Left kidney (tissue), 2 donors: ENCODE measurements around the gene DDIT4. TPM values are rescaled to one million over a fixed set of nuclear protein-coding genes. Genes with fewer than 3 reads are reported as not detected.
"Not testable (repeated sequence)": the region's sequence is repeated elsewhere in the genome, so short reads cannot be mapped to it uniquely, and the experiment has no call there.

Experiments
- DNase-seq: peaks from one replicate; pipeline ENCODE4 v3.0.0-alpha.2; 2013
- polyA plus RNA-seq: library from polyadenylated mRNA; unstranded; fragments of 120-200 nt; gene quantifications from one replicate; pipeline ENCODE4 v1.2.1, GENCODE V29; 2013; ENCODE audit not compliant: insufficient read length

Gene DDIT4
- polyA plus RNA-seq, 1 donor, result 37.7 TPM

GRCh38 chr10:72245949-72246525 is 27.7 kb upstream of the DDIT4 start:
- DNase-seq, result no peak

- no peak for DNase-seq
Measured at GRCh38 chr10:72248468-72249151, 25.1 kb upstream of the DDIT4 start.

GRCh38 chr10:72249176-72249862 is 24.4 kb upstream of the DDIT4 start:
- not testable (repeated sequence) for DNase-seq

- no peak for DNase-seq
Measured at GRCh38 chr10:72250666-72251065, 23.1 kb upstream of the DDIT4 start.

DNA sequence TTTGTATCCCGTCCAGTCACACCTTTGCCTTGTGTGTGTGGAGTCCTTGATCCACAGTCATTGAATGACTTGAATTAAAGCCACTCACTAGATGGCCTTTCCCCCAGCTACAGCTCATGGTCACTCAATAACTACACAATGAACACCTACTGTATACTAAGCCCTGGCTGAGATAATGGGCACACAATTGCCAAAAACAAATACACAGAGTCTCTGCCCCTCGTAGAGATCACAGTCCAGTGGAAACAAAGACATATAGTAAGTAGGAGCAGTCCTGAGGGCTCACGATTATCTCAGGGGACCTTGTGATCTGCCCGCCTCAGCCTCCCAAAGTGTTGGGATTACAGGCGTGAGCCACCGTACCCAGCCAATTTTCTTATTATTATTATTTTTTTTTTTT is 22.1 kb upstream of the DDIT4 start:
- DNase-seq, result no peak

DNA sequence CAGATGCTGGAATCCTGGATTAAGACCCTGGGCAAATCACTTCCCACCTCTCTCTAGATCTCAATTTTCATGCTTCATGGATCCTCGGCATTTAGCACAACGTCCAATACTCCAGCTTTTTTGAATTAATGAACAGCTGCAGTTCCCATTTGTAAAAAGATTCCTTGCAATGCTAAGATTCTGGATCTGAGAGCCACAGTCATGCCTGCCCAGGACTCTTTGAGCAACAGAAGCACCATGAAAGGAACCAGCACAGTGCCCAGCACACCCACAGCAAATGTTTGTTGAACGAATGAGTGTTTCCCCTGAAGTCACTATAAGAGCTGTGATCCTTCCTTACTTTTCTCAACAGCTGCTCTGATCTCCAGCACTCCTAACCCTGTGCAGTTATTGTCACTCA is 20.8 kb upstream of the DDIT4 start:
- DNase-seq, result no peak

DNA sequence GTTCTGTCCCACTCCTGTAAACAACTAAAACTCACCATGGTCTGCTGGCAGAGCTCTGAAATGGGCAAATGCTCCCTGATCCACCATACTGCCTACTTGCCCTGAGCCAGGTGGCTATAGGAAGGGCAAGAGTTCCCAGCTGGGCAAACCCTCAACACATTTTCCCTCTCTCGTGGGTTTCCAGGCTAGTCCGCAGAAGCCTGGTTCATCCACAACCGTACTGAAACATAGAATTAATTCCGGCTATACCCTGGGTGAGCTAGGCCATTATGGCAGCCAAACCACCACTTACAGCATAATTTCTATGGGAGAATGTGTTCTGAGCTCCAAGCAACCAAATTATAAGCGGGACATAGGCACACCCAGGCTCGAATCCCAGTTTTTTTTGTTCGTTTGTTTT is 20.1 kb upstream of the DDIT4 start:
- no peak for DNase-seq

GRCh38 chr10:72254813-72255568 is 18.7 kb upstream of the DDIT4 start:
- peak; percentile 71 for DNase-seq

DNA sequence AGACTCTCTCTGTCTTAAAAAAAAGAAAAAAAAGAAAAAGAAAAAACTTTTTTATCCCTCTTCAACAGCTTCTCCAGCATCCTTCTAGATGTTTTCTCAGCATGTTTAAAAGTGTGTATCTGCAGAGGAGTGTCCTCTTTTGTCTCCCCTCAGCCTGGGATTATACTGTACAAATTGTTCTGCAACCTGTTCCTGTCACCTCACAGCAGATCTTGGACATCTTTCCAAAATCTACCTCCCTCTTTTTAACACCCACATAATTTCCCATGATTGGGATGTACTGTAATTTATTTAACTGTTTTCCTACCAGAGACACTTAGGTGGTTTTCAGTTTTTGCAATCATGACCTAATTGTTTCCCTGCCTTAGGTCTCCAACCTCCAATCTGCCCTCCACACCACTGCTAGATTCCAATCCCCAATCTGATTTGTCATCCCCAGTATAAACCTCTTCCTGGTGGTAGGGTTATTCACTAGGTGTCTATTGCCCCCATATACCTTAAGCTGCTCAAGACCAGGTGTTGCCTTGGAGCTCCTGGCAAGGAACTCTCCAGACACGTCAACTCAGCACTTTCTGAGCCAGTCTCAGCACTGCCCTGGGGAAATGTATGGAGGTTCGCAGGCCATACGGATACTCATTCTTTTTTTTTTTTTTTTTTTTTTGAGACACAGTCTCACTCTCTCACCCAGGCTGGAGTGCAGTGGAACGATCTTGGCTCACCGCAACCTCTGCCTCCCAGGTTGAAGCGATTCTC is 17.6 kb upstream of the DDIT4 start:
- no peak for DNase-seq

DNA sequence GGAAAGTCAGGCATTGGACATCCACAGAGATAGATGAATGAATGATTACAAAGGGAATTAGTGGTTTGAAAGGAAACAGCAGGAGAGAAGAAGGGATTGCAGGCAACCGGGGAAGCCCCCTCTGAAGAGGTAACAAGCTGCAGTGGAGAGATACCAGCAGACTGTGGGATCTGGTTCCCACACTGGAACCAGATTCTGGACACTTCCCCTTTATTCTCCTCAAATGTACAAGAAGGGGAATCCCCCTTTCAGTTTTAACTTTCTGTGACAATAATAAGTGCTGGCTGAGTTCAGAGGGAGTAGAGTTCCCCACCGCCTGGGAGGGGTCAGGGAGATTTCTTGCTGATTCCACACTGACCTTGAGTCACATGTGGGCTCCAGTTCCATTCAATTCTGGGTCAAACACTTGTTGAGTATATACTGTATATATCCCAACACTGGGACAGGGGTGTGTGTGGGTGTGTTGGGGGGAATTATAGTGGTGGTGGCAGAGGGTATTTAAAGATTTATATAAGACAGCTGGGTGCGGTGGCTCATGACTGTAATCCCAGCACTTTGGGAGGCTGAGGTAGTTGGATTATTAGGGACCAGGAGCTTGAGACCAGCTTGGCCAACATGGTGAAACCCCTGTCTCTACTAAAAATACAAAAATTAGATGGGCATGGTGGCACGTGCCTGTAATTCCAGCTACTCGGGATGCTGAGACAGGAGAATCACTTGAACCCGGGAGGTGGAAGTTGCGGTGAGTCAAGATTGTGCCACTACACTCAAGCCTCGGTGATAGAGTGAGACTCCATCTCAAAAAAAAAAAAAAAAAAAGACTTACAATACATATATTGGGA is 16.5 kb upstream of the DDIT4 start:
- no peak for DNase-seq

DNA sequence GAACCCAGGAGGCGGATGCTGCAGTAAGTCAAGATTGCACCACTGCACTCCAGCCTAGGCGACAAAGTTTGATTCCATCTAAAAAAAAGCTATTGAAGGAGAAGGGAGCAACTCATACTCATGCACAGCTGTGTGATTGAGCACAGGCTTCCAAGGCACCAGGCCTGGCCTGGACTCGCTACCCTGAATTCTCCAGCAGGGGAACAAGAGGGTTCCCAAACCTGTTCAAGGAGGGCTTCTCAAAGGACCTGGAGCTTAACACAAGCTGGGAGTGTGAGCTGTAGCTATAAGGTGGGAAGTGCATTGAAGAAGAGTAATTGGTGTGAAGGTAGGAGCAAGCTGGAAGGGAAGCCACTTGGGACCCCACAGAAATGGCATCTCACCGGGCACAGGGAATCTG is 15.1 kb upstream of the DDIT4 start:
- DNase-seq, result no peak

DNA sequence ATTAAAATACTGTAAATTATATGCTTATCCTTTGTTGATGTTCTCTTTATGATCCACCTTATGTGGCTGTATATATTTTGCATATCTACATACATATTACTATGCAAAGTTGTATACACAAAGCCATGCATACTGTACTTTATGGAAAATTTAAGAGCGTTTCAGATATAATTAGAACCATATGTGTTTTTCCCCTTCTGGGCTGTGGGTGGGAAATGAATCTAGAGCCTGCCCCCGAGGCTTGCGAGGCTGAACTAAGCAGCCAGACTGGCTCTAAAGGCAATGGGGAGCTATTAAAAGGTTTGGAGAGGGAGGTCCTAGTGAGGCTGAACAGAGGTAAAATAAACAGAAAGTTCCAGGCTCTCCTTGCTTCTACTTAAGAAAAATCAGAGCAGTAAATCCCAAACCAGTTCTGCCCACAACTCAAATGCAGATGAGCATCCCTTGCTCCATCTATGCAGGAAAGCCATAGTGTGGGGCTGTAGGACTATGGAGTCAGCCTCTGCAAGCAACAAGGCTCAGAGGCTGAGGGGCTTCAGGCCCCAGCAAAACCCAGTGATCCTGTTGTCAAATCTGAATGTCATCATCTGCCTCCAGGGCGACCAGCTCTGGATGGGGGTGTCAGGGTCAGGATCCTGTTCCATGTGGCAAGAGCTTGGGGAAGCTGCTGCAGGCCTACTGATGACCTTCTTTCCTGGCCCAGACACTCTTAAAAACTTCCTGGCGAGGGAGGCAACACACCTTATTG is 14.1 kb upstream of the DDIT4 start:
- peak; percentile 54 for DNase-seq

DNA sequence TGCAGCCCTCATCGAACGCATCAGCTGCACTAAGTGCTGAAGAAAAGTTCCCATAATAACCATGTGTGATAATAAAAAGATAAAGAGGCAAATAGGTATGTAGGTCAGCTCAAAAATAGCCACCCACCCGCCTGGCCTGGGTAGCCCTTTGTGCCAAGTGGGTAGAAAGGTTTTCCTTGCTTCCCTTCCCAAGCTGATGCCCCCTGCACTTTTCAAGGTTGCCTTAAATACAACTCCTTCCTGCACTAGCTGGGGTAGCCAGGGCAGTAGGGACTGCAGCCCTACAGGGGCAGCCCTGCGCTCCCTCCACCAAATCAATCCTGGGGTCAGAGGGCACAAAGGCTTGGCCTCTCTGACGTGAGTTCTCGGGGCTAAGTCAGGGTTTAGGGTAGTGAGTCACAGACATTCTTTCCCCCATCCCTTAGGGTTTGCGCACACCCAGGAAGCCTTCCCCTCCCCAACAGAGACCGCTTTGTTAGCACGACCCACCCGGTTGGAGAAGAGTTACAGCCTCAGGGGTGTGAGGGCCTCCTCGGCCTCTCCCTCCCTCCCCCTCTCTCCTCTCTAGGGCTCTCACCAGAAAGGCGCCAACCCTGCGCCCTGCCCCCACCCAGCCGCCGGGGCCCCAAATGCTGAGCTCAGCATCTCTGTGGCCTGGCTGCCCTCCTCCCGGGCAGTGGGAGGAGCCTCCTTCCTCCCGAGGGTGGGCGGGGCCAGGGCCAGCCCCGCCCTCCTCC is 13.3 kb upstream of the DDIT4 start:
- peak; percentile 95 for DNase-seq

GRCh38 chr10:72260976-72261783 is 12.5 kb upstream of the DDIT4 start:
- DNase-seq, result no peak

DNA sequence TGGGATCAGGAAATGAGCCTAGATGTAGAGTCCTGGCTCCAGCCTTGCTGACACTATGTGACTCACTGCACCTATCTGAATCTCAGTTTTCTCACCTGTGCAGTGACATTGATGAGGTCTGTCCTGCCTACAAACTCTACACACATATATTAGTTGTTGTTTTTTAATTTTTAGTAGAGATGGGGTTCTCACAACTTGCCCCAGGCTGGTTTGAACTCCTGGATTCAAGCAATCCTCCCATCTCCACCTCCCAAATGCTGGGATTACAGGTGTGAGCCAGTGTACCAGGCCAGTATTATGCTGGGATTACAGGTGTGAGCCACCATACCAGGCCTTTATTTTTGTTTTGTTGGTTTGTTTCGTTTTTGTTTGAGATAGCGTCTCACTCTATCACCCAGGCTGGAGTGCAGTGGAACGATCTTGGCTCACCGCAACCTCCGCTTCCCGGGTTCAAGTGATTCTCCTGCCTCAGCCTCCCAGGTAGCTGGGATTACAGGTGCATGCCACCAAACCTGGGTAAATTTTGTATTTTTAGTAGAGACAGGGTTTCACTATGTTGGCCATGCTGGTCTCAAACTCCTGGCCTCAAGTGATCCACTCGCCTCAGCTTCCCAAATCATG is 11.8 kb upstream of the DDIT4 start:
- DNase-seq, result no peak

- no peak for DNase-seq
Measured at GRCh38 chr10:72263613-72264241, 10.0 kb upstream of the DDIT4 start.

DNA sequence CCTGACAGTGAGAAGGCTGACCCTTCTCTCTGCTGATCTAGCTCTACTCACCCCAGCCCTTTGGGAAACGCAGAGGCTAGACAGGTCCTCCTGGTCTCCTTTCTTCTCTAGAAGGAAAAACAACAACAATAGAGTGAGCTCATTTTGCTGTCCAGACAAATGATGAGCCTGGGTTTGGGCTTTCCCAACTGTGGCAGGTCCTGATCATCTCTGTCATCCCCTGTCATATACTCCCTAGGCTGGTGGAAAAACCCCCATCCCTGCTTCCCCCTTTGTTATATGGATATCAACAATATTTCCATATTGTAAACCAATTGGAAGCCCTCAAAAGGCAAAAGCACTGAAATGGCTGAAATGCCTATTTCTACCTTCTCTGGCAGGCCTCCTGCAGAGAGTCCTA is 9.2 kb upstream of the DDIT4 start:
- no peak for DNase-seq

GRCh38 chr10:72265508-72265907 is 8.2 kb upstream of the DDIT4 start:
- no peak for DNase-seq
